ENCODE data around the gene SENP1. TPM values are rescaled to one million over a fixed set of nuclear protein-coding genes. Genes with fewer than 3 reads are reported as not detected.

SENP1 gene
- total RNA-seq, 1 experiment from 2014 or later = 41.6 TPM

- ChIA-PET CTCF (no interaction called here), POLR2A (ENCODE audit: low non-redundant PET) (no interaction called here)
- BruUV-seq (replicated peaks) = no TSS peak
- TF ChIP-seq CTCF (conservative IDR thresholded peaks at IDR 0.05; ENCODE audit: low read depth, low read length) (no peak), EZH2 (IDR thresholded peaks at IDR 0.05; ENCODE audit: borderline replicate concordance, low read depth, low read length, poor library complexity, severe bottlenecking) (no peak)
- intact Hi-C loops (cut with micrococcal nuclease; ENCODE audit: unreplicated experiment) = no loop called here
- peaks cover 84% of the 10 kb centered on the region for H3K36me3 ChIP-seq (ENCODE audit: insufficient read depth, low read length, poor library complexity, severe bottlenecking)
- no peak overlapping the region for H3K27ac ChIP-seq (ENCODE audit: low read depth, low read length, poor library complexity, severe bottlenecking)
- DNase-seq (ENCODE audit: low spot score) = no peak
- H3K4me1 ChIP-seq (ENCODE audit: insufficient read depth, low read length, poor library complexity, severe bottlenecking) = no peaks in the 10 kb centered on the region
- H3K4me3 ChIP-seq (ENCODE audit: low read depth, low read length, poor library complexity, severe bottlenecking) = no peak overlapping the region
- H3K27me3 ChIP-seq (replicated peaks; ENCODE audit: insufficient read depth, low read depth, low read length, poor library complexity) = no peaks in the 10 kb centered on the region
- peaks cover 7% of the 10 kb centered on the region for H3K9me3 ChIP-seq (ENCODE audit: low read depth, low read length, poor library complexity, severe bottlenecking)
These were observed 43.8 kb downstream of the SENP1 start for GRCh38 chr12:48061938-48062719.

- ChIA-PET CTCF (no interaction called here), POLR2A (ENCODE audit: low non-redundant PET) (no interaction called here)
- intact Hi-C loops (cut with micrococcal nuclease; ENCODE audit: unreplicated experiment) = no loop called here
- TF ChIP-seq EZH2 (IDR thresholded peaks at IDR 0.05; ENCODE audit: borderline replicate concordance, low read depth, low read length, poor library complexity, severe bottlenecking) = no peak
- TF ChIP-seq CTCF (conservative IDR thresholded peaks at IDR 0.05; ENCODE audit: low read depth, low read length) = no peak
- H3K9me3 ChIP-seq (ENCODE audit: low read depth, low read length, poor library complexity, severe bottlenecking) = peaks cover 7% of the 10 kb centered on the region
- H3K4me3 ChIP-seq (ENCODE audit: low read depth, low read length, poor library complexity, severe bottlenecking) = no peak overlapping the region
- no peak for DNase-seq (ENCODE audit: low spot score)
- H3K4me1 ChIP-seq (ENCODE audit: insufficient read depth, low read length, poor library complexity, severe bottlenecking) = no peaks in the 10 kb centered on the region
- BruUV-seq (replicated peaks) = TSS peak; percentile 18
- H3K36me3 ChIP-seq (ENCODE audit: insufficient read depth, low read length, poor library complexity, severe bottlenecking) = peaks cover 72% of the 10 kb centered on the region
- no peak overlapping the region for H3K27ac ChIP-seq (ENCODE audit: low read depth, low read length, poor library complexity, severe bottlenecking)
- no peaks in the 10 kb centered on the region for H3K27me3 ChIP-seq (replicated peaks; ENCODE audit: insufficient read depth, low read depth, low read length, poor library complexity)
These were observed 45.4 kb downstream of the SENP1 start for GRCh38 chr12:48060474-48060873.

GRCh38 chr12:48058771-48059170, 47.1 kb downstream of the SENP1 start:
- ChIA-PET CTCF (no interaction called here), POLR2A (ENCODE audit: low non-redundant PET) (no interaction called here)
- intact Hi-C loops (cut with micrococcal nuclease; ENCODE audit: unreplicated experiment) = no loop called here
- no peak for TF ChIP-seq EZH2 (IDR thresholded peaks at IDR 0.05; ENCODE audit: borderline replicate concordance, low read depth, low read length, poor library complexity, severe bottlenecking)
- TF ChIP-seq CTCF (conservative IDR thresholded peaks at IDR 0.05; ENCODE audit: low read depth, low read length) = no peak
- DNase-seq (ENCODE audit: low spot score) = no peak
- Histone ChIP-seq H3K36me3 (ENCODE audit: insufficient read depth, low read length, poor library complexity, severe bottlenecking) (peaks cover 55% of the 10 kb centered on the region), H3K4me3 (ENCODE audit: low read depth, low read length, poor library complexity, severe bottlenecking) (no peak overlapping the region), H3K9me3 (ENCODE audit: low read depth, low read length, poor library complexity, severe bottlenecking) (peaks cover 7% of the 10 kb centered on the region), H3K4me1 (ENCODE audit: insufficient read depth, low read length, poor library complexity, severe bottlenecking) (no peaks in the 10 kb centered on the region), H3K27ac (ENCODE audit: low read depth, low read length, poor library complexity, severe bottlenecking) (no peak overlapping the region), H3K27me3 (replicated peaks; ENCODE audit: insufficient read depth, low read depth, low read length, poor library complexity) (no peaks in the 10 kb centered on the region)
- no TSS peak for BruUV-seq (replicated peaks)
